NCI-H1092 (cell line): Measurements from ENCODE around the gene PPP1CC.

ENCODE experiments used
- DNase-seq: peaks from one replicate; lab custom pipeline; 2025; lab: John Stamatoyannopoulos, UW

The PPP1CC gene

GRCh38 chr12:110687396-110688169 is 55.1 kb downstream of the PPP1CC start:
- DNase-seq = no peak

- no peak for DNase-seq
Observed at GRCh38 chr12:110686294-110686903, 56.3 kb downstream of the PPP1CC start.

DNA sequence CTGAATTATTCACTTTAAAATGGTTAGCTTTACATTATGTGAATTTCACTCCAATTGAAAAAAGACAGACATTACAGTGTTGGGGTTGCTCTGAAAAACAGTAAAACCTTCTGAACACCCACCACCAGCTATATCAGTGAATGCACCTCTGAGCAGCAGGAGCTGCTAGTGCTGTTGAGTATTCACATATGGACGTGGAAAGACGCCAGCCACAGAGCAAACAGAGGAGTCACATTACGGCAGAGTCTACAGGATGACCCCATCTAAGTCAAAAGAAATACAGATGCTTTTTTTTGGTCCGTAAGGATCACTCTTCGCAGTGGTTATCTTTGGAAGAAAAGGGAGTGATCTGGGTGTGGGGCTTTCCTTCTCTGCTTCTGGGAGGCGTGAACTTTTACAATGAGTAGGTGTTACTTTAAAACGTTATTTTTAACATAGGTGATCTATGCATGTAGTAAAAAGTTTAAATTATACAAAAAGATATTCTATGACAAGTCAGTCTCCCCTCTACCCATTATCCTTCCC is 58.3 kb downstream of the PPP1CC start:
- no peak for DNase-seq

GRCh38 chr12:110683888-110684287 is 58.8 kb downstream of the PPP1CC start:
- DNase-seq = no peak

DNA sequence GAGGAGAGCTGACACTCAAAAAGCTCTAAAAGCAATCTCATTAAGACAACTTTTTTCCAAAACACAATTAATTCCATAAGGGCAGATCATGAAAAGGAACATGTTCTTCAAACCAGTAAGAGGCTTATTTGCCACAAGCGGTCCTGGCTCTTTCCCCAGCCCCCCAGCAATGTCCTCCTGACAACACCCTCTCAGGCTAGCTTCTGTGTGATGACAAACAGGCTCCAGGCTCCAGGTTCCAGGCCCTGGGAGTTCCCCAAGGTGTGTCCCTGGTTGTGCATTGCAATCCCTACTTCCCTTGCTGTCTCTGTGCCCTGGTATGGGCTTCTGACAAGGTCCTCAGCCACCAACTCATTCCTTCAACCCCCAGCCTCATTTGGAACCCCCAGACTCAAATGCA is 62.7 kb downstream of the PPP1CC start:
- no peak for DNase-seq

DNA sequence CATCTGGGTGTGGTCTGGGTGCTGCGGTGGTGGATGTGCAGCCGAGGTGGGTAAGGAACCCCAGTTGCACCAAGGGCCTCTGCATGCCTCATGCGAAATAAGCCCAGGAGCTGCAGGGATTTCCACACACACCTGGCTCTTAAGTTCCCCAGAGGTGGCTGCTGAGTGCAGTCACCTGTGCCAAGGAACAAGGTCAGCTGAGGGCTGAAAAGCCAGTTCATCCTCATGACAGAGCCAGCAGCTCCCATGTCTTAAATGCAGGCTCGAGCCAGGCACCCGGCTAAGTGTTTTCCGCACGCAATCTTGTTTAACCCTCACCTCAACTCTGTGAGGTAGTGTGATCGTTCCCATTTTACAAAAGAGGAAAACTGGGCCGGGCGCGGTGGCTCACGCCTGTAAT is 63.5 kb downstream of the PPP1CC start:
- no peak for DNase-seq

DNA sequence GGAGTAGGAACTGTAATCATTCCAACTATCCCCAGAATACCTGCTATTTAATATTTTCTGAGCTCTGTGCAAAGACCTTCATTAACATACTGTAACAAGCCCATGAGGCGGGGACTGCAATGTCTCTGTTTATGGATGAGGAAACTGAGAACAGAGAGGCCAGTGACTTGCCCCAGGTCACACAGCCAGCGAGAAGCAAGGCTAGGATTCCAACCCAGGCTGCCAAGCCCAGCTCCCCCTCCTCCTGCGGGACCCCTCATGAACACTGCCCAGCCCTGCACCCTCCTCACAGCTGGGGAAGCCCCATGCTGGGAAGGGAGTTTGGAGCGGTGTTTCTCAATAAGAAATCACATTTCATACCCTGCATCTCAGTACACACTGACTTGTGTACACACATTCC is 64.7 kb downstream of the PPP1CC start:
- DNase-seq = no peak

DNA sequence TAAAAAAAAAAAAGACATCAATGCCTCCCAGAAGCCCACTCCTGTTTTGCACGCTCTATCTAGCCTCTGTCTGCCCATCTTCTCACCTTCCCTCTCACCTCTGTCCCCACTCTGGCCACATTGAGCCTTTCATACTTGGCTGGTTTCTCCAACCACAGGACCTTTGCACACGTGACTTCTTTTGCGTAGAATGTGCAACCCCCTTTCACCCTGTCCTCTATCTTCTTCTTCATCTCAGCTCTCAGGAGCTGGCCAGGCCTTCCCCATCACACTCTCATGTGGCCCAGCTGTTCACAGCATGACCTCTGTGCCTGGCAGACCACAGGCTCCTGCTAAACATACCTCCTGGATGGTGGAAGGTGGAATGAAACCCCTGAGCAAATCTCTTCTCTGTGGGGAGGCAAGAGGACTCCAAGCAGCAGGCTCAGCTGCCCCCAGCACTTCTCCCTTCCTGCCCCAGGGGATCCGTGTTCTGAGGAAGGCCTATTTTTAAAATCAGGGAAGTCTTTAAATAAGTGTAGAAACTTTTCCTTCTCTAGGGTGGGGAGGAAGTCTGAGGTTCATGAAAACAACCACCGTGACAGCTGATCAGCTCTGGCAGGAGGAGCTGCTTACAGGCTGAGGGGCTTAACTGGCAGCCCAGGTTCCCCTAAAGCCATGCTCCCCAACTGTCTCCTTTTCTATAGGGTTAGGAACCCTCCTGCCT is 65.3 kb downstream of the PPP1CC start:
- no peak for DNase-seq

GRCh38 chr12:110676171-110676570 is 66.5 kb downstream of the PPP1CC start:
- no peak for DNase-seq

GRCh38 chr12:110670161-110670701 is 72.5 kb downstream of the PPP1CC start:
- no peak for DNase-seq
